IPS-NIHi7 (cell line): ENCODE data around the gene CCDC87.
"Not testable (repeated sequence)": the region's sequence is repeated elsewhere in the genome, so short reads cannot be mapped to it uniquely, and the experiment has no call there.

Source experiments
- DNase-seq: peaks from one replicate; pipeline ENCODE4 v3.0.0; 2012; ENCODE audit warnings: mixed read lengths; ENCODE audit errors: extremely low spot score

The CCDC87 gene, protein sequence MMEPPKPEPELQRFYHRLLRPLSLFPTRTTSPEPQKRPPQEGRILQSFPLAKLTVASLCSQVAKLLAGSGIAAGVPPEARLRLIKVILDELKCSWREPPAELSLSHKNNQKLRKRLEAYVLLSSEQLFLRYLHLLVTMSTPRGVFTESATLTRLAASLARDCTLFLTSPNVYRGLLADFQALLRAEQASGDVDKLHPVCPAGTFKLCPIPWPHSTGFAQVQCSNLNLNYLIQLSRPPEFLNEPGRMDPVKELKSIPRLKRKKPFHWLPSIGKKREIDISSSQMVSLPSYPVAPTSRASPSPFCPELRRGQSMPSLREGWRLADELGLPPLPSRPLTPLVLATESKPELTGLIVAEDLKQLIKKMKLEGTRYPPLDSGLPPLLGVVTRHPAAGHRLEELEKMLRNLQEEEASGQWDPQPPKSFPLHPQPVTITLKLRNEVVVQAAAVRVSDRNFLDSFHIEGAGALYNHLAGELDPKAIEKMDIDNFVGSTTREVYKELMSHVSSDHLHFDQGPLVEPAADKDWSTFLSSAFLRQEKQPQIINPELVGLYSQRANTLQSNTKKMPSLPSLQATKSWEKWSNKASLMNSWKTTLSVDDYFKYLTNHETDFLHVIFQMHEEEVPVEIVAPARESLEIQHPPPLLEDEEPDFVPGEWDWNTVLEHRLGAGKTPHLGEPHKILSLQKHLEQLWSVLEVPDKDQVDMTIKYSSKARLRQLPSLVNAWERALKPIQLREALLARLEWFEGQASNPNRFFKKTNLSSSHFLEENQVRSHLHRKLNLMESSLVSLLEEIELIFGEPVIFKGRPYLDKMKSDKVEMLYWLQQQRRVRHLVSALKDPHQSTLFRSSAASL

DNA sequence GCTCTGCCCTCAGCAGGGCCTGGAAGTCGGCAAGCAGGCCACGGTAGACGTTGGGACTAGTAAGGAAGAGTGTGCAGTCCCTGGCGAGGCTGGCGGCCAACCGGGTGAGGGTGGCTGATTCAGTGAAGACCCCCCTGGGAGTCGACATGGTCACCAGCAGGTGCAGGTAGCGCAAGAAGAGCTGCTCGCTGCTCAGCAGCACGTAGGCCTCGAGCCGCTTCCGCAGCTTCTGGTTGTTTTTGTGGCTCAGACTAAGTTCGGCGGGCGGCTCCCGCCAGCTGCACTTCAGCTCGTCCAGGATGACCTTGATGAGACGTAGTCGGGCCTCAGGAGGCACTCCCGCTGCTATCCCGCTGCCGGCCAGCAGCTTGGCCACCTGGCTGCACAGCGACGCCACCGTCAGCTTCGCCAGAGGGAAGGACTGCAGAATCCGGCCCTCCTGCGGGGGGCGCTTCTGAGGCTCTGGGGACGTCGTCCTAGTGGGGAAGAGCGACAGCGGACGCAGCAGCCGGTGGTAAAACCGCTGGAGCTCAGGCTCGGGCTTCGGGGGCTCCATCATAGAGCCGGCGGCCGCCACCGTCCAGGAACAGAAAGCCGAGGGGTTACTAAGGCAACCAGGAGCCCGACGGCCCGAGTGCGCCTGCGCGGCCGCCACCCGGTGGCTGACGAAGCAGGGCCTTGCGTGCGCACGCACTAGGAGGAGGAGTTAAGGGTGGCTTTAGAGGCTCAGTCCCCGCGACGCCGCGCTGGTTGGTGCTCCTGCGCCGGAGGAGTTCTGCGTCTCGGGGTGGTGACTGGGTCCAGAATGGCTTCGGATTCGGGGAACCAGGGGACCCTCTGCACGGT lies at the start of gene CCDC87, which contains the start of gene CCS:
CCDC87 (minus strand) TSS at position 607 of the 846 bp plus-strand sequence; CDS start at position 559, 48 bp downstream.
CCS (plus strand) TSS at position 729 of the 846 bp plus-strand sequence; CDS start at position 806, 77 bp downstream.
- peak; percentile 100 for DNase-seq

DNA sequence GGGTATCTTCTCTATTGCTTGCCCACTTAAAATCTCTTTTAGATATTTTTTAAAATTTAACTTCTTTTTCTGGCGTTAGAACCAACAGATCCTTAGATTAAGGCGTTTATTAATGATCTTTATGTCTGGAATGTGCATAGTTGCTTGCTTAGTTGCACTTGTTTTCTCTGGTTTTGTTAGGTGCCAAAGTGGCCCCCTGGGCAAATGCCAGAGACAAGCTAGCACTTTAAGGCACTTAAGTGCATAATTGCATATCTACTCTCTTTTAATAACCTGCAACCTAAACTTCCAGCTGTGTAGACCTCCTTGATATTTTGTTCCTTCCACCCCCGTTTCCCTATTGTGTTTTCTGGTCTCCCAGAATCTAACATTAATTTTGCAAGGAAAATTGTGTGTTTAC lies 49.0 kb upstream of the CCDC87 start:
- no peak for DNase-seq

DNA sequence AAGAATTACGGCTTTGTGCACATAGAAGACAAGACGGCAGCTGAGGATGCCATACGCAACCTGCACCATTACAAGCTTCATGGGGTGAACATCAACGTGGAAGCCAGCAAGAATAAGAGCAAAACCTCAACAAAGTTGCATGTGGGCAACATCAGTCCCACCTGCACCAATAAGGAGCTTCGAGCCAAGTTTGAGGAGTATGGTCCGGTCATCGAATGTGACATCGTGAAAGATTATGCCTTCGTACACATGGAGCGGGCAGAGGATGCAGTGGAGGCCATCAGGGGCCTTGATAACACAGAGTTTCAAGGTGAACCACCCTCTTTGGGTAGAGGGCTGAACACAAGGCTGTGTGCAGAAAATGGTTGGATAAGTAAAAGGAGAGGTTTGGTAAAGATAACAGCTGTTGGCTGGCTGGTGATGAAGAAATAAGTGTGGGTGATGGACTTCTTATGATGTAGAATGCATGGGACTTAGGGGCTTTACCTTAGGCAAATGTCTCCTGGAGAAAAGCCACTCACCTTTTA lies 47.0 kb upstream of the CCDC87 start:
- not testable (repeated sequence) for DNase-seq

DNA sequence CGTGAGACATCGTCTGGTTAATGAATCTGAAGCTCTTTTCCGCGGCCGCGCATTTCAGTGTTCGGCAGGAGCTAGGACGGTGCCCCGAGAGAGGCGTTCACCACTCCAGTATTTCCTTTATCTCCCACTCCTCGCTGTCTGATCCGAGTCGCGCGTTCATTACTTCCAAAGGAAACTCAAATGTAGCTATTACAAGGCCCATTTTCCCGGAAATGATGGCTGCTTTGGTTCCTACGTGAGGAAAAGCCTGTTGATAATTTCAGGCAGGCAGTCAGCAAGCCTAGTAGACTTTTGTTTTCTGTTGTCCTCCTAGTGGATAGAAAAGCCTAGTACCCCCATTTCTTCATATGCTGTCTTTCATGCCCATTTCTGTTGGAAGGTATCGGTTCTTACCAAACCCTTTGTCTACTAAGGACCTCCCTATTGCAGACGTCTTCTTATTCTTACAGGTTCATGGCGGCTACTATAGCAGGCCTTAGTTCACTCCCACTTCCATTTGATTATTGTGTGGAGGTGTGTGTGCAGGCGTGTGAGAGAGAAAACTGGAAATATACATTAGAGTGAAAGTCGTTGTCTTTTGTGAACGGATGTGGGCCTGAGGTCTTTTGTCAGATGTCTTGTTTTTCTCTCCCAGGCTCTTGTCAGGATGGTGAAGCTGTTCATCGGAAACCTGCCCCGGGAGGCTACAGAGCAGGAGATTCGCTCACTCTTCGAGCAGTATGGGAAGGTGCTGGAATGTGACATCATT lies 46.4 kb upstream of the CCDC87 start:
- DNase-seq, result no peak

DNA sequence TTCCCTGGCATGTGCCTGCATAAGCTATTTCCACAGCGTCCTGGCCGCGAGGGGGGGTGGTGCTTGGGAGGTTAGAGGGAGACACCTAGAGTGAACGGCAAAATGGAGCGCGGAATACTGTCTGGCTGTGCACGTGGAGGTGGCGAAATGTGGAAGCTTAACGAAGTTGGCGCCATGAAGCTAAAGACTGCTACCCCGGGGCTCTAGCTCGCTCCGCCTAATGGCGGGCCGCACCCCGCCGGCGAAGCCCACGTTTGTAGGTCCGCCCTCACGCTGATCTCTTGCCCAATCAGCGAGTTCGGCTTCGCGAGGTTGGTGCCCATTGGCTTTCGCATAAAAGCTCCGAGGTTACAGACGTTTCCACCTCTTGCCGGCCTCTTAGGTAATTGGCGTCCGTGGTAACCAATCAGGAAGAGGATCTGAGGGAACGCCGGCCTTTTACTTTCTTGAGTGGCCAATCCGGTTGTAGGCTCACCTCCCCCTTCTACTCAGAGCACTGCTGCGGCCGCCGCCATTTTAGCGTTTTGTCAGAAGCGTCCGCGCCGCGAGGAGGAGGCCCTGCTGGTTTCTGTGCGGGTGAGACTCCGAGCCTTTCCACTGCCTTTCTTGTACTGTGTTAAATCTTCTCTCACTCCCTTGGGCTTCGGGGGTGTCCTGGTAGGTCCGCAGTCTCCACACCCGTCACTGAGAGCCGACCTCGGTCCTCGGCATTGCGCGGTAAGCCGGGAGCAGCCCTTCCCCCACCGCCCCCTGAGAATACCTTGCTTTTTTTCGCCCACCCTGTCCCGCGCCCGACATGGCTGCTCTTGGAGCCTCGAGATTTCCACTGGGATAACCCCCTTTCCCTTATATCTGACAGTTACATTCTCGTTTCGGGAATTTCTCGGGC lies 45.6 kb upstream of the CCDC87 start, which contains the start of gene RBM4:
RBM4 (plus strand) TSS at position 527 of the 889 bp plus-strand sequence. CDS start 1,009 bp downstream, outside the sequence.
- DNase-seq, result peak; percentile 99

DNA sequence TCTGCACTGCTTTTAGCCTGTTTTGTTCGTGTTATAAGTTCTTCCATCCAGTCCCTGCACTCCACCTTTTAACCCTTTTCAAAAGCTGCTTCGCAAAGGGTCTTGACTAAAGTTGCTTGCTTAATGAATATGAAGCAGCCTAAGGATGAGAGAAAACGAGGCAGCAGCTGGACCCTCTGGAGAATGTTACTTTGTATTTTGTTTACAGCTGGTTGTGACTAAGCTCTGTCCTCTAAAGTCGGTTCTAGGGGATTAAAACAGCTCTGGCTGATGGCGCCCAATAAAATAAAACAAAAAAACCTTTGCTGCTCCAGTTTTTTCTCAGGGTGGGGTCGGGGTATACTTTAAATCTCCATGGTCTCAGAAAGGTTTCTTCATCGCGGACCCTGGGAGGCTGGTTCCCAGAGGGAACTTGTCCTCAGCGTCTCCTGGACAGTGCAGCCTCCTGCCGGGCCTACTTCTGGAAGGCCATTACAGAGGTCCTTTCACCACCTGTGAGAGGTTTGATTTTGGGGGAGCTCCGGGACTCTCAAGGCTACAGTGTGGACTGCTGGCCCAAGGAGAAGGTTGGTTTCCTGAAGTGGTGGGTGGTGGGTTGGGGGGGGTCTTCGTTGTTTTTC lies 44.8 kb upstream of the CCDC87 start:
- DNase-seq, result peak; percentile 22

DNA sequence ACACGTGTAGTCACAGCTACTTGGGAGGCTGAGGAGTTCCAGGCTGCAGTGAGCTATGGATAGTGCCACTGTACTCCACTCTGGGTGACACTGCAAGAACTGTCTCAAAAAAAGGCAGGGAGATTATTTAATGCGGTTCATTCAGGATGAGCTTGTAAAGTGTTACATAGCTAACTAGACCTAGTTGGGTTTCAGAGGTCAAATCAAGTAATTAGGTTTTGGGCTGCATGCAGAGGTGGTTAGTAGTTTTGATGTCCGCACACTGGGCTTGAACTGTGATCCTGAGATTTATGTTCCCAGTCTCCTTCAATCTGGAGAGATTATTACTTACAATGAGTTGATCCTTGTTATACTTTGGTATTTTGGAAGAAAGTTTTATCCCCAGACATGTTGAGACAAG lies 43.5 kb upstream of the CCDC87 start:
- no peak for DNase-seq

DNA sequence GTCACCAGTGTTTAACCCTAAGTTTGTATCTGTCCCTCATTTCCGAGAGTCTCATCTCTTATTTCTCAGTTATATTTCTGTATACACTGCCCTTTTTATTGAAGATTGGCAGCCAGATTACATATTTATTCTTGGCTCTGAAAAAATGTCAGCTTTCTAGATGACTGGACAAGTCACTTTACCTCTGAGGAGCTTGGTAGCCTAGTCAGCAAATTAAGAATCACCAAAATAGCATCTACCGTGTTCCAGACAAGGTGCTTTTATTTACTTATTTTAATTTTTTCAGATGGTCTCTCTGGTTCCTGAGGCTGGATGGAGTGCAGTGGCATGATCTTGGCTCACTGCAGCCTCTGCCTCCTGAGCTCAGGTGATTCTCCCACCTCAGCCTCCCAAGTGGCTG lies 40.1 kb upstream of the CCDC87 start:
- no peak for DNase-seq

DNA sequence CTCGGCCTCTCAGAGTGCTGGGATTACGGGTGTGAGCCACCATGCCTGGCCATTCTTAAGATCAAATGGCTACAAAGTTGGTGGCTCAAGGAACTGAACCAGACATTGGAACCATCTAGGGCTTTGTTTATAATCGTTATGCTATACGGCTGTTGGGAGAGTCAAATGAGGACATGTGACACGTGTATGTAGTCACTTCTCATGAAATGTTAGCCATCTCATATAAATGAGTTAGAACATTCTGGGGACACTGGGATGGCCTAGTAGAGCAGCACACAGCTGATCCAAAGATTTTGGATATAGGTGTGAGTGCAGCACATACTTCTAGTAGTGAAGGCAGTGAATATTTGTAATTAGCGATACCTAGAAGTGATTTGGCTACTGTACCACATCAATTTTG lies 39.0 kb upstream of the CCDC87 start:
- DNase-seq, result no peak

DNA sequence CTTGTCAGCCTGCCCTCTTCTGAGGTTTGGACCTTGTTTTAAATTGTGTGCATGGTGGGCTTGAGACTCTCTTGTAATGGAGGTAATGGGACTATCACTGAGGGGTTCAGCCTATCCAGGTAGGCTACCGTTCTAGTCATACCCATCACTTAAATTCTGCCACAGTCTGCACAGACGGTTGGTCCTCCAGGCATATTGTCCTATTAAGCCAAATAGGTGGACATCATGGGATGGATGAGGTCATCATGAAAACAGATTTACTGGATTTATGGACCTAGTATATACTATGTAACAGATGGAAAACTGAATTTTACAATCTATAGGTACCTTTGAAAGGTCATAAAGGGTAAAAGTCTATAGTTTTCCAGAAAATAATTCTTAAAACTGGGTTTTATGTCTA lies 36.5 kb upstream of the CCDC87 start:
- no peak for DNase-seq

DNA sequence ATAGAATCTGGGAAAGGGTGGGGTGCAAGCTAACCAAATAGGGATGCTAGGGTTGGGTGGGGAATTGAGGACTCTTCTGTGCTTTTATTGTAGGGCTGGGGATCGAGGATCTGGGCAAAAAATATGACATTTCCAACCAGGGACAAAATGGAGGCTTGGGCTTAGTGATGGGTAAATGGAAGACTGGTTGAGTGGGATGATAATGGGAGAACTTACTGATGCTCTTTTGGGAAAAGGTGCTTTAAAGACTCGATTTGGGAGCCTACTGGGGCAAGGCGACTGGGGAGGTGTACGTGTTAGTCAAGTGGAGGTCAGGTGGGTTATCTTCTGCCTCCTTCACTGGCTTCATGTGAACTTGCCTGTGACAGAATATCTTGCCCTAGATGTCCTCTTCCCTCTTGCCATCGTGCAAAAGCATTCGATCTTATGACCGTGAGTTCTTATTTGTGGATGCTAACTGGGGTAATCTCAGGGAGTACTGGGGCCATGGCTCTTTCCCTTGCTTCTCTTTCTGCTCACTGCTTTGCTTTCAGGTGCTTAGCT lies 35.3 kb upstream of the CCDC87 start:
- DNase-seq, result no peak

DNA sequence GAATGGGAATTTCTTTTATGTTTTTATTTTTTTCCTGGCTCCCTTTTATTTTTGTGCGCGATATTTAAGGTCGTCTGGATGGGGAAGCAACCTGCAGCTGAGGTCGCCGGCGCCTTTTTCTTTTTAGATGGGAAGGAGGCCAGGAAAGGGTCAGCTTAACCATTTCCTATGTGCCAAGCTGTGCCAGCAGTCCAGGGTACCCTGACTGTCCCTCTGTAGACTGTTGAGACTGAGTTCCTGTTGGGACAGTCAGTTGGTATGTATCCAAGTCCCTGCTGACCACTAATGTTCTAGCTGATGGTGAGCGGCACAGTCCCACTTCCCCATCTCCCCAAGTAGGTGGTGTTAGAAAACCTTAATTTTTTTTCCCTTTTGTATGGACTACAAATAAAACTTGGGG lies 34.1 kb upstream of the CCDC87 start:
- DNase-seq, result no peak

DNA sequence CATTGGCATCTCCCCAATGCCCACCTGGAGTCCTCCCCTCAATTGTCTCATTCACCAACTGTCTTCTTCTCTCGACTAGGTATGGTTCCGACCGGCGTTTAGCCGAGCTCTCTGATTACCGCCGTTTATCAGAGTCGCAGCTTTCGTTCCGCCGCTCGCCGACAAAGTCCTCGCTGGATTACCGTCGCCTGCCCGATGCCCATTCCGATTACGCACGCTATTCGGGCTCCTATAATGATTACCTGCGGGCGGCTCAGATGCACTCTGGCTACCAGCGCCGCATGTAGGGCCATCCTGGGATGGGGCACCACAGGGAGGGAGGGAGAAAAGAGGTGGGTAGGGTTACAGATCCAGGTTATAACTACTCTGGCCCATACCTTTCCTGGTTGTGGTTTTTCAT lies 33.5 kb upstream of the CCDC87 start:
- DNase-seq, result no peak

DNA sequence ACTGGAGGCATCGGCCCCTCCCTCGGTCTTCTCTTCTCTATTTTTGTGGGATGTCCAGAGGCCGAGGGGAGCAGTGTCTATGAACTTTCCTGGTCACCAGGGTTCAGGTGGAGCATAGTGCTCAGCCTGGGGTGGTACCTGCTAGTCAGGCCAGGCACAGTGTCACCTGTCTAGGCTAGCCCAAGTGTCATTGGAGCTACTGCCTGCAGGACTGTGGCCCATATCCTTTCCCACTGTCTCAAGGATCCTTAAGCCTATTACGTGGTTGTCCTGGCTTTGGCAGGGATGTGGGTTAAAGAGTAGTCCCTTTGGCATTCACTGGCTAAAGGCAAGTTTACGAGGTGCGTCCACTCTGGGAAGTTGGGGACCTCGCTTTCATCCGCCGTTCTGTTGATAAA lies 32.9 kb upstream of the CCDC87 start:
- DNase-seq, result no peak

DNA sequence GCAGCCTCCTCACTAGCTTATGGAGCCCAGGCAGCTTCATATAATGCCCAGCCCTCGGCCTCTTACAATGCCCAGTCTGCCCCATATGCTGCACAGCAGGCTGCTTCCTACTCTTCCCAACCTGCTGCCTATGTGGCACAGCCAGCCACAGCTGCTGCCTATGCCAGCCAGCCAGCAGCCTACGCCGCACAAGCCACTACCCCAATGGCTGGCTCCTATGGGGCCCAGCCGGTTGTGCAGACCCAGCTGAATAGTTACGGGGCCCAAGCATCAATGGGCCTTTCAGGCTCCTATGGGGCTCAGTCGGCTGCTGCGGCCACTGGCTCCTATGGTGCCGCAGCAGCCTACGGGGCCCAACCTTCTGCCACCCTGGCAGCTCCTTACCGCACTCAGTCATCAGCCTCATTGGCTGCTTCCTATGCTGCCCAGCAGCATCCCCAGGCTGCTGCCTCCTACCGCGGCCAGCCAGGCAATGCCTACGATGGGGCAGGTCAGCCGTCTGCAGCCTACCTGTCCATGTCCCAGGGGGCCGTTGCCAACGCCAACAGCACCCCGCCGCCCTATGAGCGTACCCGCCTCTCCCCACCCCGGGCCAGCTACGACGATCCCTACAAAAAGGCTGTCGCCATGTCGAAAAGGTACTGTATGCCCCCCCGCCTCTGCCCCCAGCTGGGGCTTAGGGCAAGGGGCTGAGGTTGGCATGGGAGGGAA lies 32.3 kb upstream of the CCDC87 start:
- DNase-seq, result no peak

DNA sequence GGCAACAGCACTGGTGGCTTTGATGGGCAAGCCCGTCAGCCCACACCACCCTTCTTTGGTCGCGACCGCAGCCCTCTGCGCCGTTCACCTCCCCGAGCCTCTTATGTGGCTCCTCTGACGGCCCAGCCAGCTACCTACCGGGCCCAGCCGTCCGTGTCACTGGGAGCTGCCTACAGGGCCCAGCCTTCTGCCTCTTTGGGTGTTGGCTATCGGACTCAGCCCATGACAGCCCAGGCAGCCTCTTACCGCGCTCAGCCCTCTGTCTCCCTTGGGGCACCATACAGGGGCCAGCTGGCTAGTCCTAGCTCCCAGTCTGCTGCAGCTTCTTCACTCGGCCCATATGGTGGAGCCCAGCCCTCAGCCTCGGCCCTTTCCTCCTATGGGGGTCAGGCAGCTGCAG lies 31.6 kb upstream of the CCDC87 start:
- no peak for DNase-seq

DNA sequence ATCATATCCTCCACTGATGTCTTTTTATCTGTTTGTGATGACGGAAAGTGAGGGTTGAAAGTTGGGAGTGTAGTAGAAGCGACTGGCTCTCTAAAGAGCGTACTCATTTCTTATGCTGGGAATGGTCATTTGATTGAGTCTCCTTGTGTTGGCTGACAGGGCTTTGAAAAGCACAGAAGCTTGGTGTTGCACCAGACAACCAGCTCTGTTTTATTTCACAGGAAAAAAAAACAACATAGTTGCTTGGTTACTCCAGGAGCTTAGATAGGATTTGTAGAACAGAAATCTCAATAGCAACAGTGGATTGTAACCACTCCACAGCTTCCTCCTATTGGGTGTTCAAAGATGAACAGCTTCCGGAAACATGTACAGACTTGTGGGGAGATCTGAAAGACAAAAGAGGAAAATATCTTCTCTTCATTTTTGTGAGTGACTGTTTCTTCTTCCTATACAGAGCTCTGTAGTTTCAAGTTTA lies 26.3 kb upstream of the CCDC87 start:
- no peak for DNase-seq

DNA sequence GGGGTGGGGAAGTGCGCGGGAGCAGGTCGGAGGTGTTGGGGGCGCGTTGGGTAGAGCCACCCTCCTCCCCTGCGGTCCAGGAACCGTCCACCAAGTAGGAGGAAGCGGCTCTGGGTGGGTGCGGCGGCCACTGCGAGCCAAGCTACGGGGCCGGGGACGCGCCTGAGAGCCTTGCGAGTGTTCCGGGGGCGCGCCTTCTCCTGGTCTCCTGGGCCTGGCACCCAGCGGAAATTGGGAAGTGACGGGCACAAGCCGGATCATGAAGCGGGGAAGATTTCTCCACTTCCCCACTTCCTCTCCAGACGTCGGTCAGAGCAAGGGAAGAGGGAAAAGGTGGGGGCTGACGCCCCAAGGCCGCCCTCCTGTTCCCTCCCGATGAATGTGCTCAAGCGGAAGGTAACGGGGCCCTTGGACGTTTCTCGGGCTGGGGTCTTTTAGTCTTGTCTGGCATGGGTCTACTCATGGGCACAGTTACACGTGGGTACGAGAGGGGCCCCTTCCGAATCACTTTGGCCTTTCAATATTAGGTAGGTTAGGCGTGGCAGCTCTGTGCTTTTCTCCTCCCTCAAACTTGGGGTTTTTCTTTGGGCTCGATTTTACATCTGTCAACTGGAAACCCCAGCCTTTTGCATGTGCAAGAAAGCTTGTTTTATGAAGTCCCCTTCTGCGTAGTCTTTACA lies 24.4 kb upstream of the CCDC87 start:
- no peak for DNase-seq
